HG02840 (cell line): ENCODE data around the gene ALPP.
"Not testable (repeated sequence)": the region's sequence is repeated elsewhere in the genome, so short reads cannot be mapped to it uniquely, and the experiment has no call there.

Source experiments
- ATAC-seq: cut with Tn5 transposase; IDR thresholded peaks from one replicate; pipeline ENCODE4 v1.9.1; 2021; ENCODE audit warnings: mild to moderate bottlenecking, moderate library complexity, moderate number of reproducible peaks; ENCODE audit not compliant: unreplicated experiment, low FRiP score

Gene ALPP

DNA sequence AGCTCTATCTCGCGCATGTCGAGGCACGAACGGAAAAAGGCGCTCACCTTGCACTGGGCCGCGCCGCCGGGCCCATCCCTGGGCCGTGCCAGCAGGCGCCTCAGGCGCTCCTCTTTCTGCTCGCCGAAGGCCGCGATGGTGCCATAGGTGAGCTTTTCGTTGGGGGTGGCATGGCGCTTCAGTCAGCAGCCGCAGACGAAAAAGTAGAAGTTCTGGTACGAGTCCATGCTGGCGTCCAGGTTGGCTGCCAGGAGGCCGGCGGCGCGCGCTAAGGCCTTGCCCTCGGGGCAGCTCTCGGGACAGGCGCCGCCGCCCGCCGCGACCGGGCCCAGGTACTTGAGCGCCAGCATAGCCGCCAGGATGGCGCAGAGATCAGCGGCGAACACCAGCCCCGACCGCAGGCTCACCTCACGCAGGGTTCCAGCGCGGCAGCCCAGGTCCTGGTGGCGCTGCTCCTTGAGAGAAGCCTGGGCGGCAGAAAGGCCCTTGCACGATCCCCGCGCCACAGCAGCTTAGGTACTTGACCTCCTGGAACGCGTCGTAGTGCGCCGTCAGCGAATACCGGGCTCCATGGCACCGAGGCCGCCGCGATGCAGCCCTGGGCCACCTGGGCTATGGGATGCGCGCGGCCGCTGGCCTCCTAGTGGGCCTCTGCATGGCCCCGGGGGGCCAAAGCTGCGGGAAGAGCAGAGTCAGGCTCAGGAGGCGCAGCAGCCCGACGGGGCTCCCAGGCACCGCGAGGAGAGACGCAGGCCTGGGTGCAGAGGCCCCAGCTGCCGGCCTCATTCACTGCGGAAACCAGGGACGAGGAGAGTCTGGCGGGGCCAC lies 40.9 kb downstream of the ALPP start:
- ATAC-seq, result no peak

DNA sequence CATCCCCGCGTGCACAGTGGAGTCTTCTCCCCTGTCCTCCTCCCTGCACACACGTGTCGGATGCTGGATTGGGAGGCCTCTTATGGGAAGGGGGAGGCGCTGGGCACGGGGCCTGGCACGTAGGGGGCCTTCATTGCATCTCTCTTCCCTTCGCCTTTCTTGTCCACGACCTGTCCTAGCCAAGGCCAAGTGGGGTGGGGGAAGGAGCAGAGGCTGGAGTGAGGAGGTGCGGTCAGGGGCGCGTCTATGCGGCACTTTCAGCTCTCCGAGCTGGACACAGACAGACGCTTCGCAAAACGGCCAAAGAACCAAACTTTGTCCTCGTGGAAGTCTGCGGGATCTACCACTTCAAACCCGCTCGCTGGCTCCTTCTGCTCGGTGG lies 41.5 kb downstream of the ALPP start:
- no peak for ATAC-seq

DNA sequence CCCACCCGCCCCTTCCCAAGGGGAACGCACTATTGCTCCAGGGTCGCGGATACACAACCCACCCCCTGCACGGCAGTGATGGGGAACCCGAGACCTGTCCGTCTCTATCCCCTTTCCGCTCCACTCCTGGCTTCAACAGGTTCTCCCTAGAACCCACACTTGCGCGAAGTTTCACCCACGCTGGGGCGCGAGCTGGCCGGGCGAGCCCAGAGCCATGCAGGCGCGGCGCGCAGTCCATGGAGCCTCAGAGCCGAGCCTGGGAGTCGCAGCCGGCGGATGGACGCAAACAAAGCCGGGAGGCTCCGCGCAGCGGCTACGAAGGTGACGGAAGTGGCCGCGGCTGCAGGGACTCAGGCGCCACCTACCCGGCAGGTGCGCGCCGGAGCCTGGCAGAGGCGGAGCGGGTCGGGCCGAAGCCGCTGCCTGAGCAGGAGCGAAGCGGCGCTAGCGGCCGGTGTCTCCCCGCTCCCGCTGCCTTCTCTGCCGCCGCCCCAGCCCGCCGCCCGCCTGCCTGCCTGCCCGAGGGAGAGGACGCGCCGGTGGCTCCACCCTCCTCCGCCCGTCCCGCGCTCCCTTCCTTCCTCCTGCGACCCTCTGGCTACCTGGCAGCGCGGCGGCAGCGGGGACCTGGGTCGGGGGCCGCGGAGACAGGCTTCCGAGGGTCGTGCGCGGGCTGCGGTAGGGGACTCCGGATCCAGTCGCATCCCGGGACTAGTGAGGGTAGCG lies 42.1 kb downstream of the ALPP start:
- ATAC-seq, result no peak

DNA sequence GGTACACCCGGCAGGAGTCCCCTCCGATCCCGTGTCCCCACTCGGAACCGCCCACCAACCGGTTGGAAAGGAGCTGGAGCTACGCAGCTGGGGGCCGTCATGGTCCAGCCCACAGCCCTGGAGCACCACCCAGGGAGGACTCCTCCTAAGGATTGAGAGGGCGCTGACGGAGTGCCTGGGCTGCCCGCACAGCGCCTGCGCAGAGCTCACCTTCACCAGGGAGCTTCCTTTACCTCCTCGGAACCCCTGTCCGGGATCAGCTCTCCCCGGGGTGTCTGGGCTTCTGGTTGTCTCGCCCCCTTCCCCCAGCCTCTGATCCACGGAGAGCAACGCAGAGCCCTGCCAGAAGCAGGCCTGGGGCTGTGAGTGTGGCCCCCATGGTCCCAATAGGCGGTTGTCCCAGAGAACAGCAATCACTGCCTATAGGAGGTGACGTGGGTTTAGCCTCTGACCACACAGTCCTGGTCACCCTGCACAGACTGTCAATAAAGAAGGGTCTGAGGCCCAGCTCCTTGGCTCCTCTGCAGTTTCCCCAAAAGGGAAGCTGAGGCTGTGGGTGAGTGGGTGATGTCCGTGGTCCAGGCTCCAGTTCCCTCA lies 42.7 kb downstream of the ALPP start:
- no peak for ATAC-seq

DNA sequence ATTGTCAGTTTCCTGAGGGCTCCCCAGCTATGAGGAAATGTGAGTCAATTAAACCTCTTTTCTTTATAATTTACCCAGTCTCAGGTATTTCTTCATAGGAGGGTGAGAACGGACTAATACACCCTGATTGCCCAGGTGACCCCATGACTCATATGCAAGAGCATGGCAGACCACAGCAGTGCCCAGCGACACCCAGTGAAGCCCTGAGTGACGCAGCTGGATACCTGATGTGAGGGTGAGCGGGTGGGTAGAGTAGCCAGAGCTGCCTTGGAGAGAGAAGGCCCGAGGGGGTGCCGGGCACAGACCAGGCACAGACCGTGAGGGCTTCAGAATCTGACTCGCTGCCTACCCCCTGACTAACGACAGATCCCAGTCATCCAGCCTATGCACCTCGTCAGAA lies 43.5 kb downstream of the ALPP start:
- ATAC-seq, result no peak

DNA sequence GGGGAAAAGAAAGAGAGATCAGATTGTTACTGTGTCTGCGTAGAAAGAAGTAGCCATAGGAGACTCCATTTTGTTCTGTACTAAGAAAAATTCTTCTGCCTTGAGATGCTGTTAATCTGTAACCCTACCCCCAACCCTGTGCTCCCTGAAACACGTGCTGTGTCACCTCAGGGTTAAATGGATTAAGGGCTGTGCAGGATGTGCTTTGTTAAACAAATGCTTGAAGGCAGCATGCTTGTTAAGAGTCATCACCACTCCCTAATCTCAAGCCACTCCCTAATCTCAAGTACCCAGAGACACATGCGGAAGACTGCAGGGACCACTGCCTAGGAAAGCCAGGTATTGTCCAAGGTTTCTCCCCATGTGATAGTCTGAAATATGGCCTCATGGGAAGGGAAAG lies 44.4 kb downstream of the ALPP start:
- not testable (repeated sequence) for ATAC-seq

DNA sequence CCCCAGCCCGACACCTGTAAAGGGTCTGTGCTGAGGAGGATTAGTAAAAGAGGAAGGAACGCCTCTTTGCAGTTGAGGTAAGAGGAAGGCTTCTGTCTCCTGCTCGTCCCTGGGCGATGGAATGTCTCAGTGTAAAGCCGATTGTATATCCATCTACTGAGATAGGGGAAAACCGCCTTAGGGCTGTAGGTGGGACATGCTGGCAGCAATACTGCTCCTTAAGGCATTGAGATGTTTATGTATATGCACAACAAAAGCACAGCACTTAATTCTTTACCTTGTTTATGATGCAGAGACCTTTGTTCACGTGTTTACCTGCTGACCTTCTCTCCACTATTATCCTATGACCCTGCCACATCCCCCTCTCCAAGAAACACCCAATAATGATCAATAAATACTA lies 44.9 kb downstream of the ALPP start:
- ATAC-seq, result not testable (repeated sequence)

DNA sequence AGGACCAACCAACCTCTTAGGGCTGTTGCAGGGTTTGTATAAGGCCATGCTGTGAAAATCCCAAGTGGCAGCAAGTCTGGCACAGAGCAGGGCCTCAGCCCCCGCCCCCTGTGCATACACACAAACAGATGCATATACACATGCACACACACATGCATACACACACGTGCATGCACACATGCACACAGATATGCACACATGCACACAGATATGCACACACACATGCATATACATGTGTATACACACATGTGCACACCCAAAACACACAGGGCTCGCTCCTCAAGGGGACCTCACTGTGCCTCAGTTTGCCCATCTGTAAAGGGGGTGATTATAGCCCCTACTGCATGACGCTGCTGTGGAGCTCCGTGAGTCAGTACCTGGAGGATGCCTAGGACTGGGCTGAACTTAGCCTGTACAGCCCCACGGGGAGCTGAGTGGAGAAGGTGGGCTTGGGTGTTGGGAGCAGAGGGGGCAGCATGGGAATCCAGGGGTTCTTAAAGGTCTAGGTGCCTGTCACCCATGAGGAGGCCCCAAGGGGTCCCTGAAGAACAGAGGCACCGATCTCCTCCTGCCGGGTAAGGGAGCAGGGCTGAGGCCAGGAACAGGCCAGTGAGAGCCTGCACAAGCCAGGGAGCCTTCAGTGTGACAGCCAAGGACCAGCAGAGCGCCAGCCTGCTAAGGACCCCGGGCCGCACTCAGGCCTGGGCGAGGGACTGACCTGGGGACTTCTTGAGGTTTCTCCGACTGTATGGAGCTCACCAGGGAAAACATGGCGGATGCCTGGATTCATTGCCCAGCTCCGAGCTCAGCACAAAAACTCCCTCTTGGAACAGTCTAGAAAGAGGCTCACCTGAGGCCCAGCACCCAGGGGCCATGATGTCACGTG lies 53.4 kb downstream of the ALPP start:
- no peak for ATAC-seq
